K562 (cell line): ENCODE data around the gene SPTBN2. TPM values are rescaled to one million over a fixed set of nuclear protein-coding genes. Genes with fewer than 3 reads are reported as not detected.

Source experiments
- ATF7 ChIP-seq: fragments of 450-650 bp; IDR thresholded peaks from 2 replicates; pipeline ENCODE4 v1.7.1; 2014; ENCODE audit warnings: mild to moderate bottlenecking, moderate library complexity
- CEBPG ChIP-seq, 3 experiments: fragments of 200-800 bp in 1 of 3; sonication (Bioruptor generic) in 1 of 3; sonication (generic) in 1 of 3; formaldehyde crosslinking in 1 of 3; IDR thresholded peaks in 2 of 3; conservative IDR thresholded peaks in 1 of 3; 2 replicates each; pipeline versions ENCODE4 v1.6.1 to v1.8.0; 2016 to 2022; ENCODE audit warnings: missing compliant biosample characterization in 2 of 3, missing genetic modification characterization in 2 of 3, mild to moderate bottlenecking in 1 of 3, missing genetic modification reagents in 1 of 3
- DPF2 ChIP-seq: fragments of 450-650 bp; IDR thresholded peaks from 2 replicates; pipeline ENCODE4 v1.6.1; 2016
- EP400 ChIP-seq: fragments of 450-650 bp; IDR thresholded peaks from 2 replicates; pipeline ENCODE4 v1.6.1; 2017; ENCODE audit warnings: antibody characterized with exemption, mild to moderate bottlenecking, moderate library complexity
- GTF2A2 ChIP-seq: IDR thresholded peaks from 2 replicates; pipeline ENCODE4 v1.6.1; 2016; ENCODE audit warnings: mild to moderate bottlenecking, missing genetic modification characterization, missing compliant biosample characterization
- HMGN3 ChIP-seq: IDR thresholded peaks from 2 replicates; pipeline ENCODE4 v1.6.1; 2011; ENCODE audit warnings: borderline replicate concordance, low read depth, mild to moderate bottlenecking, mixed read lengths, low read length; ENCODE audit not compliant: insufficient read length; ENCODE audit errors: extremely low read depth
- IRF2 ChIP-seq: sonication (generic); formaldehyde crosslinking; IDR thresholded peaks from 2 replicates; pipeline ENCODE4 v1.8.1; 2022; ENCODE audit warnings: mild to moderate bottlenecking, missing genetic modification reagents
- MED1 ChIP-seq: sonication (generic); formaldehyde crosslinking; IDR thresholded peaks from 2 replicates; pipeline ENCODE4 v1.8.1; 2023; ENCODE audit warnings: missing genetic modification reagents, borderline replicate concordance
- NFYB ChIP-seq: IDR thresholded peaks from 2 replicates; pipeline ENCODE4 v1.6.1; 2011; ENCODE audit warnings: mild to moderate bottlenecking, moderate library complexity; ENCODE audit not compliant: insufficient read length; ENCODE audit errors: extremely low read depth
- PML ChIP-seq: IDR thresholded peaks from 2 replicates; pipeline ENCODE4 v1.6.1; 2012; ENCODE audit warnings: low read length, inconsistent platforms
- RBFOX2 ChIP-seq: fragments of 200-400 bp; formaldehyde crosslinking; IDR thresholded peaks from 2 replicates; pipeline ENCODE4 v1.6.1; 2017; ENCODE audit warnings: low read depth, mild to moderate bottlenecking, low read length, moderate library complexity
- ZFX ChIP-seq: sonication (generic); formaldehyde crosslinking; IDR thresholded peaks from 2 replicates; pipeline ENCODE4 v1.8.0; 2022; ENCODE audit warnings: mild to moderate bottlenecking, missing genetic modification reagents, moderate library complexity
- ZNF24 ChIP-seq: fragments of 450-650 bp; IDR thresholded peaks from 2 replicates; pipeline ENCODE4 v1.6.1; 2016
- ZNF263 ChIP-seq: sonication (generic); formaldehyde crosslinking; IDR thresholded peaks from 2 replicates; pipeline ENCODE4 v1.8.0; 2022; ENCODE audit warnings: mild to moderate bottlenecking, missing genetic modification reagents, borderline replicate concordance
- ZNF444 ChIP-seq: fragments of 250-450 bp; sonication (Bioruptor Pico); IDR thresholded peaks from 2 replicates; pipeline ENCODE4 v1.4.0; 2020; ENCODE audit warnings: mild to moderate bottlenecking, moderate library complexity
- ZNF551 ChIP-seq: fragments of 250-450 bp; sonication (Bioruptor Pico); IDR thresholded peaks from 2 replicates; pipeline ENCODE4 v1.5.0; 2021; ENCODE audit warnings: mild to moderate bottlenecking, moderate library complexity
- ZNF785 ChIP-seq: fragments of 250-450 bp; sonication (Bioruptor Pico); IDR thresholded peaks from 2 replicates; pipeline ENCODE4 v1.4.0; 2020; ENCODE audit warnings: mild to moderate bottlenecking
- polyA plus RNA-seq, 8 experiments: library from polyadenylated mRNA; depleted of rRNA in 4 of 8; stranded (reverse) in 5 of 8; unstranded in 3 of 8; fragments of >200 nt; fragmentation: Nextera tagmentation in 2 of 8; fragmentation: Illumina TruSeq in 1 of 8; extraction: Ambion mirVana in 2 of 8; extraction: Trizol in 1 of 8; gene quantifications; 2 replicates each; pipeline versions ENCODE4 v1.2.1 to v1.2.3, GENCODE V29; 2011 to 2014; ENCODE audit warnings: inconsistent platforms in 1 of 8, missing spikeins in 1 of 8
- total RNA-seq, 7 experiments: library from RNA; depleted of rRNA in 6 of 7; stranded (reverse); fragments of >200 nt in 6 of 7; fragmentation: Illumina TruSeq in 2 of 7; extraction: Trizol in 2 of 7; gene quantifications; 2 replicates each; pipeline versions ENCODE4 v1.2.1 to v1.2.3, GENCODE V29; 2011 to 2021; ENCODE audit warnings: low replicate concordance in 1 of 7
- TF ChIP-seq, protein P1 (sequence below): fragments of 450-650 bp; formaldehyde crosslinking; conservative IDR thresholded peaks from 2 replicates; pipeline ENCODE4 v1.4.0; 2022; ENCODE audit warnings: mild to moderate bottlenecking, missing genetic modification characterization
- TF ChIP-seq, protein P2 (sequence below): sonication (generic); formaldehyde crosslinking; IDR thresholded peaks from 2 replicates; pipeline ENCODE4 v1.4.0; 2020; ENCODE audit warnings: mild to moderate bottlenecking, missing genetic modification reagents
- TF ChIP-seq, protein P3 (sequence below): fragments of 450-650 bp; IDR thresholded peaks from 2 replicates; pipeline ENCODE4 v1.6.1; 2016; ENCODE audit warnings: borderline replicate concordance
- TF ChIP-seq, protein P4 (sequence below): sonication (generic); formaldehyde crosslinking; IDR thresholded peaks from 2 replicates; pipeline ENCODE4 v1.5.0; 2020; ENCODE audit warnings: missing genetic modification reagents

Gene SPTBN2
- total and polyA plus RNA-seq, 9 of the 15 experiments (the other 6 are each of a cell fraction or from before 2014, with no cell fraction given), result 0.38 to 56.5 (median 19.7) TPM

DNA sequence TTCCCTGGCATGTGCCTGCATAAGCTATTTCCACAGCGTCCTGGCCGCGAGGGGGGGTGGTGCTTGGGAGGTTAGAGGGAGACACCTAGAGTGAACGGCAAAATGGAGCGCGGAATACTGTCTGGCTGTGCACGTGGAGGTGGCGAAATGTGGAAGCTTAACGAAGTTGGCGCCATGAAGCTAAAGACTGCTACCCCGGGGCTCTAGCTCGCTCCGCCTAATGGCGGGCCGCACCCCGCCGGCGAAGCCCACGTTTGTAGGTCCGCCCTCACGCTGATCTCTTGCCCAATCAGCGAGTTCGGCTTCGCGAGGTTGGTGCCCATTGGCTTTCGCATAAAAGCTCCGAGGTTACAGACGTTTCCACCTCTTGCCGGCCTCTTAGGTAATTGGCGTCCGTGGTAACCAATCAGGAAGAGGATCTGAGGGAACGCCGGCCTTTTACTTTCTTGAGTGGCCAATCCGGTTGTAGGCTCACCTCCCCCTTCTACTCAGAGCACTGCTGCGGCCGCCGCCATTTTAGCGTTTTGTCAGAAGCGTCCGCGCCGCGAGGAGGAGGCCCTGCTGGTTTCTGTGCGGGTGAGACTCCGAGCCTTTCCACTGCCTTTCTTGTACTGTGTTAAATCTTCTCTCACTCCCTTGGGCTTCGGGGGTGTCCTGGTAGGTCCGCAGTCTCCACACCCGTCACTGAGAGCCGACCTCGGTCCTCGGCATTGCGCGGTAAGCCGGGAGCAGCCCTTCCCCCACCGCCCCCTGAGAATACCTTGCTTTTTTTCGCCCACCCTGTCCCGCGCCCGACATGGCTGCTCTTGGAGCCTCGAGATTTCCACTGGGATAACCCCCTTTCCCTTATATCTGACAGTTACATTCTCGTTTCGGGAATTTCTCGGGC lies 90.6 kb downstream of the SPTBN2 start, which contains the start of gene RBM4 (continued):
- TF ChIP-seq, protein P1, sequence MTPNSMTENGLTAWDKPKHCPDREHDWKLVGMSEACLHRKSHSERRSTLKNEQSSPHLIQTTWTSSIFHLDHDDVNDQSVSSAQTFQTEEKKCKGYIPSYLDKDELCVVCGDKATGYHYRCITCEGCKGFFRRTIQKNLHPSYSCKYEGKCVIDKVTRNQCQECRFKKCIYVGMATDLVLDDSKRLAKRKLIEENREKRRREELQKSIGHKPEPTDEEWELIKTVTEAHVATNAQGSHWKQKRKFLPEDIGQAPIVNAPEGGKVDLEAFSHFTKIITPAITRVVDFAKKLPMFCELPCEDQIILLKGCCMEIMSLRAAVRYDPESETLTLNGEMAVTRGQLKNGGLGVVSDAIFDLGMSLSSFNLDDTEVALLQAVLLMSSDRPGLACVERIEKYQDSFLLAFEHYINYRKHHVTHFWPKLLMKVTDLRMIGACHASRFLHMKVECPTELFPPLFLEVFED, result peak; percentile 82
- no peak for TF ChIP-seq ZNF785
- peak; percentile 14 for TF ChIP-seq DPF2
- no peak for TF ChIP-seq MED1 (CRISPR knock-in tag)
- TF ChIP-seq ZNF24, result peak; percentile 13; the same call in 1 of the 2 replicates
- TF ChIP-seq ATF7, result peak; percentile 72
- TF ChIP-seq, protein P2, sequence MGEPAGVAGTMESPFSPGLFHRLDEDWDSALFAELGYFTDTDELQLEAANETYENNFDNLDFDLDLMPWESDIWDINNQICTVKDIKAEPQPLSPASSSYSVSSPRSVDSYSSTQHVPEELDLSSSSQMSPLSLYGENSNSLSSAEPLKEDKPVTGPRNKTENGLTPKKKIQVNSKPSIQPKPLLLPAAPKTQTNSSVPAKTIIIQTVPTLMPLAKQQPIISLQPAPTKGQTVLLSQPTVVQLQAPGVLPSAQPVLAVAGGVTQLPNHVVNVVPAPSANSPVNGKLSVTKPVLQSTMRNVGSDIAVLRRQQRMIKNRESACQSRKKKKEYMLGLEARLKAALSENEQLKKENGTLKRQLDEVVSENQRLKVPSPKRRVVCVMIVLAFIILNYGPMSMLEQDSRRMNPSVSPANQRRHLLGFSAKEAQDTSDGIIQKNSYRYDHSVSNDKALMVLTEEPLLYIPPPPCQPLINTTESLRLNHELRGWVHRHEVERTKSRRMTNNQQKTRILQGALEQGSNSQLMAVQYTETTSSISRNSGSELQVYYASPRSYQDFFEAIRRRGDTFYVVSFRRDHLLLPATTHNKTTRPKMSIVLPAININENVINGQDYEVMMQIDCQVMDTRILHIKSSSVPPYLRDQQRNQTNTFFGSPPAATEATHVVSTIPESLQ, result no peak
- peak; percentile 41; the same call in 1 of the 2 replicates for TF ChIP-seq ZNF444 (CRISPR knock-in tag)
- TF ChIP-seq, protein P3, sequence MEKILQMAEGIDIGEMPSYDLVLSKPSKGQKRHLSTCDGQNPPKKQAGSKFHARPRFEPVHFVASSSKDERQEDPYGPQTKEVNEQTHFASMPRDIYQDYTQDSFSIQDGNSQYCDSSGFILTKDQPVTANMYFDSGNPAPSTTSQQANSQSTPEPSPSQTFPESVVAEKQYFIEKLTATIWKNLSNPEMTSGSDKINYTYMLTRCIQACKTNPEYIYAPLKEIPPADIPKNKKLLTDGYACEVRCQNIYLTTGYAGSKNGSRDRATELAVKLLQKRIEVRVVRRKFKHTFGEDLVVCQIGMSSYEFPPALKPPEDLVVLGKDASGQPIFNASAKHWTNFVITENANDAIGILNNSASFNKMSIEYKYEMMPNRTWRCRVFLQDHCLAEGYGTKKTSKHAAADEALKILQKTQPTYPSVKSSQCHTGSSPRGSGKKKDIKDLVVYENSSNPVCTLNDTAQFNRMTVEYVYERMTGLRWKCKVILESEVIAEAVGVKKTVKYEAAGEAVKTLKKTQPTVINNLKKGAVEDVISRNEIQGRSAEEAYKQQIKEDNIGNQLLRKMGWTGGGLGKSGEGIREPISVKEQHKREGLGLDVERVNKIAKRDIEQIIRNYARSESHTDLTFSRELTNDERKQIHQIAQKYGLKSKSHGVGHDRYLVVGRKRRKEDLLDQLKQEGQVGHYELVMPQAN, result peak; percentile 69
- TF ChIP-seq HMGN3, result peak; percentile 61
- peak; percentile 96 for TF ChIP-seq EP400
- no peak for TF ChIP-seq GTF2A2 (tag)
- peak; percentile 98 for TF ChIP-seq RBFOX2
- no peak for TF ChIP-seq IRF2 (CRISPR knock-in tag)
- TF ChIP-seq ZNF551 (CRISPR knock-in tag), result peak; percentile 36; the same call in 1 of the 2 replicates
- TF ChIP-seq PML, result peak; percentile 77
- peak; percentile 85 for TF ChIP-seq ZFX (CRISPR knock-in tag)
- TF ChIP-seq, protein P4, sequence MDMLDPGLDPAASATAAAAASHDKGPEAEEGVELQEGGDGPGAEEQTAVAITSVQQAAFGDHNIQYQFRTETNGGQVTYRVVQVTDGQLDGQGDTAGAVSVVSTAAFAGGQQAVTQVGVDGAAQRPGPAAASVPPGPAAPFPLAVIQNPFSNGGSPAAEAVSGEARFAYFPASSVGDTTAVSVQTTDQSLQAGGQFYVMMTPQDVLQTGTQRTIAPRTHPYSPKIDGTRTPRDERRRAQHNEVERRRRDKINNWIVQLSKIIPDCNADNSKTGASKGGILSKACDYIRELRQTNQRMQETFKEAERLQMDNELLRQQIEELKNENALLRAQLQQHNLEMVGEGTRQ (CRISPR knock-in tag), result no peak
- peak; percentile 74 for TF ChIP-seq CEBPG (CRISPR knock-in tag; IDR thresholded peaks at IDR 0.05)
- TF ChIP-seq CEBPG (tag; conservative IDR thresholded peaks at IDR 0.05 in 1 of 2, IDR thresholded peaks at IDR 0.05 in 1 of 2), result peak; percentile 89 to 94
- peak; percentile 24; the same call in 1 of the 2 replicates for TF ChIP-seq ZNF263 (CRISPR knock-in tag)
- TF ChIP-seq NFYB, result peak; percentile 95
